ENCODE measurements around the gene WWP2. TPM values are rescaled to one million over a fixed set of nuclear protein-coding genes. Genes with fewer than 3 reads are reported as not detected.

WWP2 gene
- total and polyA plus RNA-seq, 7 donors = 11.4 to 59.0 (median 23.9) TPM

GRCh38 chr16:69870761-69871160 lies 108.6 kb downstream of the WWP2 start:
- no peak for DNase-seq
- no peak overlapping the region for H3K27ac ChIP-seq
- no peak overlapping the region for H3K4me3 ChIP-seq
- TF ChIP-seq CTCF (IDR thresholded peaks at IDR 0.05) (no peak), POLR2AphosphoS5 (IDR thresholded peaks at IDR 0.05) (no peak), POLR2A (IDR thresholded peaks at IDR 0.05) (no peak), EP300 (IDR thresholded peaks at IDR 0.05) (no peak)
- H3K4me1 ChIP-seq = no peaks in the 10 kb centered on the region
- H3K27me3 ChIP-seq = no peaks in the 10 kb centered on the region
- no peaks in the 10 kb centered on the region for H3K9me3 ChIP-seq
- H3K36me3 ChIP-seq = peaks cover 0 to 43% (median 12%) of the 10 kb centered on the region in 4 donors
- intact Hi-C loops (cut with DNase I) = no loop called here
- WGBS, 2 donors = 93 to 94% methylated on average over 4 of the region's 4 CpGs

- Histone ChIP-seq H3K27ac (no peak overlapping the region), H3K36me3 (peaks cover 0 to 52% (median 18%) of the 10 kb centered on the region in 4 donors), H3K4me1 (no peaks in the 10 kb centered on the region), H3K4me3 (no peak overlapping the region), H3K27me3 (no peaks in the 10 kb centered on the region), H3K9me3 (peaks cover 0 to 4% (median under 1%) of the 10 kb centered on the region in 4 donors)
- 96 to 97% methylated on average over 15 of the region's 15 CpGs for WGBS, 2 donors
- DNase-seq = no peak
- intact Hi-C loops (cut with DNase I) = no loop called here
- TF ChIP-seq POLR2A (IDR thresholded peaks at IDR 0.05) = no peak
- TF ChIP-seq POLR2AphosphoS5 (IDR thresholded peaks at IDR 0.05) = no peak
- TF ChIP-seq EP300 (IDR thresholded peaks at IDR 0.05) = no peak
- no peak for TF ChIP-seq CTCF (IDR thresholded peaks at IDR 0.05)
These were observed 109.6 kb downstream of the WWP2 start for GRCh38 chr16:69871708-69872107.

GRCh38 chr16:69872888-69873287 lies 110.8 kb downstream of the WWP2 start:
- TF ChIP-seq CTCF (IDR thresholded peaks at IDR 0.05) (no peak), POLR2AphosphoS5 (IDR thresholded peaks at IDR 0.05) (no peak), EP300 (IDR thresholded peaks at IDR 0.05) (no peak), POLR2A (IDR thresholded peaks at IDR 0.05) (no peak)
- H3K4me1 ChIP-seq = no peaks in the 10 kb centered on the region
- H3K4me3 ChIP-seq = no peak overlapping the region
- H3K27ac ChIP-seq = no peak overlapping the region
- intact Hi-C loops (cut with DNase I) = no loop called here
- peaks cover 0 to 64% (median 22%) of the 10 kb centered on the region in 4 donors for H3K36me3 ChIP-seq
- no peak for DNase-seq
- no peaks in the 10 kb centered on the region for H3K27me3 ChIP-seq
- peaks cover 0 to 5% (median under 1%) of the 10 kb centered on the region in 4 donors for H3K9me3 ChIP-seq
- WGBS, 2 donors = 97% methylated on average over 7 of the region's 7 CpGs

GRCh38 chr16:69873783-69874182 lies 111.7 kb downstream of the WWP2 start:
- TF ChIP-seq CTCF (IDR thresholded peaks at IDR 0.05) (no peak), EP300 (IDR thresholded peaks at IDR 0.05) (no peak)
- DNase-seq = no peak
- WGBS, 2 donors = 95 to 98% methylated on average over 3 of the region's 3 CpGs
- Histone ChIP-seq H3K9me3 (peaks cover 0 to 5% (median under 1%) of the 10 kb centered on the region in 4 donors), H3K36me3 (peaks cover 0 to 66% (median 22%) of the 10 kb centered on the region in 4 donors), H3K27ac (peak overlapping the region in 1 of 4 donors; percentile 1), H3K4me3 (no peak overlapping the region), H3K27me3 (no peaks in the 10 kb centered on the region), H3K4me1 (no peaks in the 10 kb centered on the region)
- intact Hi-C loops (cut with DNase I) = no loop called here

- TF ChIP-seq POLR2A (IDR thresholded peaks at IDR 0.05) = no peak
- no peak for TF ChIP-seq CTCF (IDR thresholded peaks at IDR 0.05)
- no peak for TF ChIP-seq EP300 (IDR thresholded peaks at IDR 0.05)
- no peak for TF ChIP-seq POLR2AphosphoS5 (IDR thresholded peaks at IDR 0.05)
- DNase-seq = no peak
- Histone ChIP-seq H3K9me3 (peaks cover 0 to 5% (median under 1%) of the 10 kb centered on the region in 4 donors), H3K27me3 (no peaks in the 10 kb centered on the region), H3K4me1 (no peaks in the 10 kb centered on the region), H3K36me3 (peaks cover 0 to 66% (median 22%) of the 10 kb centered on the region in 4 donors), H3K27ac (peak overlapping the region in 1 of 4 donors; percentile 1), H3K4me3 (no peak overlapping the region)
- 83 to 90% methylated on average over 8 of the region's 8 CpGs for WGBS, 2 donors
- intact Hi-C loops (cut with DNase I) = no loop called here
These were observed 112.1 kb downstream of the WWP2 start for GRCh38 chr16:69874271-69874670.

Data from sigmoid colon (tissue), 7 donors.